Memory B cell (primary cell): Measurements from ENCODE around the gene STMN3.

Experiments
- ATAC-seq: fragments of 150-1000 bp; cut with Tn5 transposase; 2 replicates; pipeline ENCODE4 v1.10.0; 2021; ENCODE audit warnings: low read depth, mild to moderate bottlenecking, moderate library complexity
- DNase-seq, 2 donors: peaks; one replicate each; pipeline ENCODE4 v3.0.0; 2022; ENCODE audit warnings: low spot score in 2 of 2
- H3K27ac Mint-ChIP-seq: one replicate; pipeline ENCODE4 v1.8.0; 2022; ENCODE audit warnings: mild to moderate bottlenecking, moderate library complexity, mixed read lengths
- H3K27me3 Mint-ChIP-seq: one replicate; pipeline ENCODE4 v1.8.0; 2022; ENCODE audit warnings: mixed read lengths
- H3K36me3 Mint-ChIP-seq: one replicate; pipeline ENCODE4 v1.8.0; 2022; ENCODE audit warnings: mild to moderate bottlenecking, mixed read lengths
- H3K4me1 Mint-ChIP-seq: one replicate; pipeline ENCODE4 v1.8.0; 2022; ENCODE audit warnings: mixed read lengths
- H3K4me3 Mint-ChIP-seq: one replicate; pipeline ENCODE4 v1.8.0; 2022; ENCODE audit warnings: mild to moderate bottlenecking, moderate library complexity, mixed read lengths
- H3K9me3 Mint-ChIP-seq: one replicate; pipeline ENCODE4 v1.8.0; 2022; ENCODE audit warnings: mixed read lengths

STMN3 gene

GRCh38 chr20:63653041-63653973, at the start of gene STMN3:
STMN3 (minus strand) TSS chr20:63653424; CDS start chr20:63653345, 79 bp downstream.
- Mint-ChIP-seq H3K9me3 (no peaks in the 10 kb centered on the region), H3K27ac (no peak within 1 kb of the TSS), H3K4me1 (peaks cover 13% of the 10 kb centered on the region), H3K4me3 (peak within 1 kb of the TSS; percentile 84), H3K36me3 (no peaks in the 10 kb centered on the region), H3K27me3 (peaks cover 9% of the 10 kb centered on the region)
- peak; percentile 47 for ATAC-seq
- DNase-seq = peak; percentile 52 to 63

- H3K27me3 Mint-ChIP-seq = no peaks in the 10 kb centered on the region
- H3K27ac Mint-ChIP-seq = no peak overlapping the region
These were observed 48.9 kb upstream of the STMN3 start for GRCh38 chr20:63702036-63702665.

GRCh38 chr20:63701329-63702035, 48.3 kb upstream of the STMN3 start:
- ATAC-seq (no peak), DNase-seq (no peak)
- Mint-ChIP-seq H3K4me3 (no peak overlapping the region), H3K36me3 (peaks cover 5% of the 10 kb centered on the region), H3K27ac (no peak overlapping the region), H3K27me3 (no peaks in the 10 kb centered on the region), H3K9me3 (no peaks in the 10 kb centered on the region), H3K4me1 (peaks cover 17% of the 10 kb centered on the region)

More at GRCh38 chr20:63702036-63702665, 48.9 kb upstream of the STMN3 start:
- Mint-ChIP-seq H3K36me3 (peaks cover 5% of the 10 kb centered on the region), H3K9me3 (no peaks in the 10 kb centered on the region), H3K4me3 (no peak overlapping the region), H3K4me1 (peaks cover 22% of the 10 kb centered on the region)
- no peak for ATAC-seq
- DNase-seq = no peak

- Mint-ChIP-seq H3K9me3 (no peaks in the 10 kb centered on the region), H3K4me3 (no peak overlapping the region), H3K27ac (no peak overlapping the region), H3K36me3 (peaks cover 4% of the 10 kb centered on the region), H3K4me1 (peaks cover 20% of the 10 kb centered on the region), H3K27me3 (no peaks in the 10 kb centered on the region)
- DNase-seq = no peak
- no peak for ATAC-seq
These were observed 47.8 kb upstream of the STMN3 start for GRCh38 chr20:63701051-63701328.

GRCh38 chr20:63700199-63701050, 47.2 kb upstream of the STMN3 start:
- no peaks in the 10 kb centered on the region for H3K27me3 Mint-ChIP-seq
- no peak overlapping the region for H3K27ac Mint-ChIP-seq
- DNase-seq = no peak
- ATAC-seq = no peak
- H3K4me1 Mint-ChIP-seq = peaks cover 18% of the 10 kb centered on the region
- no peak overlapping the region for H3K4me3 Mint-ChIP-seq
- H3K36me3 Mint-ChIP-seq = peaks cover 2% of the 10 kb centered on the region
- no peaks in the 10 kb centered on the region for H3K9me3 Mint-ChIP-seq

- no peaks in the 10 kb centered on the region for H3K36me3 Mint-ChIP-seq
- no peaks in the 10 kb centered on the region for H3K27me3 Mint-ChIP-seq
- H3K4me3 Mint-ChIP-seq = no peak overlapping the region
- H3K4me1 Mint-ChIP-seq = peaks cover 15% of the 10 kb centered on the region
- no peak overlapping the region for H3K27ac Mint-ChIP-seq
- DNase-seq (no peak), ATAC-seq (no peak)
- H3K9me3 Mint-ChIP-seq = no peaks in the 10 kb centered on the region
These were observed 46.4 kb upstream of the STMN3 start for GRCh38 chr20:63699466-63700198.

- peaks cover 15% of the 10 kb centered on the region for H3K4me1 Mint-ChIP-seq
- no peaks in the 10 kb centered on the region for H3K9me3 Mint-ChIP-seq
- H3K36me3 Mint-ChIP-seq = no peaks in the 10 kb centered on the region
- DNase-seq (no peak), ATAC-seq (peak; percentile 25)
- H3K4me3 Mint-ChIP-seq = no peak overlapping the region
- no peak overlapping the region for H3K27ac Mint-ChIP-seq
- H3K27me3 Mint-ChIP-seq = no peaks in the 10 kb centered on the region
These were observed 45.7 kb upstream of the STMN3 start for GRCh38 chr20:63698739-63699465.

- Mint-ChIP-seq H3K4me1 (peaks cover 18% of the 10 kb centered on the region), H3K36me3 (peaks cover 3% of the 10 kb centered on the region), H3K4me3 (no peak overlapping the region), H3K27ac (no peak overlapping the region), H3K9me3 (no peaks in the 10 kb centered on the region), H3K27me3 (no peaks in the 10 kb centered on the region)
- ATAC-seq = no peak
- DNase-seq = no peak
These were observed 44.8 kb upstream of the STMN3 start for GRCh38 chr20:63697868-63698545.

GRCh38 chr20:63697357-63697867, 44.2 kb upstream of the STMN3 start:
- ATAC-seq = no peak
- Mint-ChIP-seq H3K4me3 (no peak overlapping the region), H3K36me3 (peaks cover 3% of the 10 kb centered on the region), H3K4me1 (peaks cover 17% of the 10 kb centered on the region), H3K27me3 (no peaks in the 10 kb centered on the region), H3K9me3 (no peaks in the 10 kb centered on the region), H3K27ac (no peak overlapping the region)
- DNase-seq = no peak

GRCh38 chr20:63696628-63697356, 43.6 kb upstream of the STMN3 start, which contains the start of gene TNFRSF6B:
TNFRSF6B (plus strand) TSS chr20:63696652; CDS start chr20:63696768, 116 bp downstream.
- Mint-ChIP-seq H3K4me3 (no peak within 1 kb of the TSS), H3K4me1 (peaks cover 16% of the 10 kb centered on the region), H3K36me3 (peaks cover 3% of the 10 kb centered on the region), H3K27ac (peak within 1 kb of the TSS; percentile 50), H3K27me3 (no peaks in the 10 kb centered on the region), H3K9me3 (no peaks in the 10 kb centered on the region)
- ATAC-seq = no peak
- DNase-seq = no peak

- Mint-ChIP-seq H3K27ac (peak overlapping the region; percentile 50), H3K36me3 (peaks cover 3% of the 10 kb centered on the region), H3K4me1 (peaks cover 19% of the 10 kb centered on the region), H3K27me3 (no peaks in the 10 kb centered on the region), H3K9me3 (no peaks in the 10 kb centered on the region), H3K4me3 (no peak overlapping the region)
- ATAC-seq (peak; percentile 81), DNase-seq (no peak)
These were observed 43.0 kb upstream of the STMN3 start for GRCh38 chr20:63696306-63696627.
